Retinal pigment epithelial cell (primary cell): ENCODE results near the gene ACAD8.

ENCODE experiments used
- DNase-seq: peaks from one replicate; pipeline ENCODE4 v3.0.0-alpha.2; 2010; ENCODE audit warnings: low read depth
- H3K4me3 ChIP-seq: 2 replicates; pipeline ENCODE4 v1.5.1; 2011; ENCODE audit warnings: mild to moderate bottlenecking, low read length, control low read depth, moderate library complexity
- CTCF ChIP-seq: conservative IDR thresholded peaks from 2 replicates; pipeline ENCODE4 v1.5.1; 2011; ENCODE audit warnings: low read depth, low read length, control low read depth, inconsistent platforms

ACAD8 gene

GRCh38 chr11:134240592-134240991 is 12.8 kb upstream of the ACAD8 start:
- TF ChIP-seq CTCF = no peak

GRCh38 chr11:134242376-134242775 is 11.0 kb upstream of the ACAD8 start:
- TF ChIP-seq CTCF = no peak
- no peak for DNase-seq
- no peak overlapping the region for H3K4me3 ChIP-seq

More at GRCh38 chr11:134240592-134240991, 12.8 kb upstream of the ACAD8 start:
- DNase-seq = no peak
- no peak overlapping the region for H3K4me3 ChIP-seq

- no peak overlapping the region for H3K4me3 ChIP-seq
- TF ChIP-seq CTCF = no peak
- DNase-seq = no peak
Observed at GRCh38 chr11:134243913-134244312, 9.5 kb upstream of the ACAD8 start.

- DNase-seq = no peak
- TF ChIP-seq CTCF = peak; percentile 60
- H3K4me3 ChIP-seq = no peak overlapping the region
Observed at GRCh38 chr11:134244593-134244992, 8.8 kb upstream of the ACAD8 start.

- no peak for TF ChIP-seq CTCF
- no peak overlapping the region for H3K4me3 ChIP-seq
- DNase-seq = no peak
Observed at GRCh38 chr11:134245434-134245833, 7.9 kb upstream of the ACAD8 start.

GRCh38 chr11:134246100-134246499 is 7.3 kb upstream of the ACAD8 start:
- no peak for TF ChIP-seq CTCF
- no peak for DNase-seq
- H3K4me3 ChIP-seq = no peak overlapping the region

GRCh38 chr11:134246678-134247077 is 6.7 kb upstream of the ACAD8 start:
- H3K4me3 ChIP-seq = no peak overlapping the region
- TF ChIP-seq CTCF = no peak
- no peak for DNase-seq
